ENCODE results near the gene DMAC2L. TPM values are rescaled to one million over a fixed set of nuclear protein-coding genes. Genes with fewer than 3 reads are reported as not detected.

Gene DMAC2L
- total RNA-seq, 1 experiment from 2014 or later = 8.9 TPM

DNA sequence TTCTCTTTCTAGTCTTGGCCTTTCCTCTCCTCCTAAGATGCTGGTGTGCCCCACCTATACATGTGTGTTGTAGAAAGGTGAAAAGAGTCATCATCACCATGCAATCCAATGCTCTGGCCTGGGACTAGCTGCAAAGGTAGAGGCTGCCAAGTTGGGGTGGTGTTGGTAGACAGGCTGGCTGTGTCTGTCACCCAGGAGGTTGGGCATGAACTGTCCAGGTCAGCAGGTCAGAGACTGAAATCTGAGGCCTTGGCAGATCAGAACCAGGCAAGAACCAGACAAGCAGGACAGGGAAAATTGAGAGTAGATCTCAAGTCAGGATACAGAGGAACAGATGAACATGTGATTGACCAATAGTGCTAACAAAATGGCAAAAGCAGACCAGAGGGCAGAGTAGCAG lies 26.3 kb upstream of the DMAC2L start:
- no peak for ATAC-seq
- Histone ChIP-seq H3K36me3 (ENCODE audit: control insufficient read depth in 1 of 2, insufficient read depth in 2 of 2, low read length in 2 of 2) (no peaks in the 10 kb centered on the region), H2AFZ (ENCODE audit: low read depth, low read length, poor library complexity, severe bottlenecking) (no peak overlapping the region), H4K20me1 (ENCODE audit: insufficient read depth) (no peaks in the 10 kb centered on the region), H3K27me3 (ENCODE audit: insufficient read depth, low read length) (no peaks in the 10 kb centered on the region), H3K4me3 (replicated peaks in 1 of 2; ENCODE audit: low read depth in 1 of 2, low read length in 2 of 2) (no peak overlapping the region), H3K9me2 (ENCODE audit: insufficient read depth) (no peaks in the 10 kb centered on the region), H3K9ac (ENCODE audit: low read length) (no peak overlapping the region), H3K27ac (ENCODE audit: low read depth, low read length) (no peak overlapping the region), H3K4me1 (ENCODE audit: control insufficient read depth in 1 of 2, insufficient read depth in 2 of 2, low read length in 2 of 2) (no peaks in the 10 kb centered on the region), H3K9me3 (ENCODE audit: control insufficient read depth in 1 of 2, insufficient read depth in 1 of 2, low read depth in 1 of 2, low read length in 2 of 2) (no peaks in the 10 kb centered on the region), H3K4me2 (ENCODE audit: low read length) (no peak overlapping the region), H3K79me2 (ENCODE audit: insufficient read depth, low read length) (no peaks in the 10 kb centered on the region)
- no TSS peak for BruUV-seq (replicated peaks)
- ChIA-PET POLR2A (no interaction called here), RAD21 (ENCODE audit: low non-redundant PET in 1 of 2, low total read pairs in 2 of 2, uncharacterized antibody in 2 of 2, unreplicated experiment in 2 of 2) (interaction anchor here in 1 of 2 experiments (0.6 kb wide), 1 partner anchor 84 kb away, joined by 3 read pairs; no protein-coding TSS in a partner anchor), CTCF (no interaction called here)
- TF ChIP-seq, protein P1, sequence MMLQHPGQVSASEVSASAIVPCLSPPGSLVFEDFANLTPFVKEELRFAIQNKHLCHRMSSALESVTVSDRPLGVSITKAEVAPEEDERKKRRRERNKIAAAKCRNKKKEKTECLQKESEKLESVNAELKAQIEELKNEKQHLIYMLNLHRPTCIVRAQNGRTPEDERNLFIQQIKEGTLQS (IDR thresholded peaks at IDR 0.05) = no peak
- TF ChIP-seq EZH2 (IDR thresholded peaks at IDR 0.05) (no peak), SRF (IDR thresholded peaks at IDR 0.05; ENCODE audit: low read depth) (no peak), ELF1 (IDR thresholded peaks at IDR 0.05; ENCODE audit: borderline replicate concordance, low read depth) (no peak), YY1 (IDR thresholded peaks at IDR 0.05; ENCODE audit: extremely low read depth, insufficient replicate concordance, low read depth, low read length) (no peak), POLR2A (IDR thresholded peaks at IDR 0.05; ENCODE audit: borderline replicate concordance, extremely low read depth, insufficient read depth, insufficient read length) (no peak)
- no peak for DNase-seq (ENCODE audit: low read depth, low spot score)
- intact Hi-C loops (cut with micrococcal nuclease) = no loop called here

- TF ChIP-seq JUND (IDR thresholded peaks at IDR 0.05) (no peak), MAX (IDR thresholded peaks at IDR 0.05) (no peak), TCF7L2 (IDR thresholded peaks at IDR 0.05; ENCODE audit: borderline replicate concordance, extremely low read depth, insufficient read depth, insufficient read length) (no peak), ZFX (IDR thresholded peaks at IDR 0.05) (no peak), YY1 (IDR thresholded peaks at IDR 0.05; ENCODE audit: extremely low read depth, insufficient replicate concordance, low read depth, low read length) (no peak), ZNF274 (IDR thresholded peaks at IDR 0.05; ENCODE audit: low read depth, low read length) (no peak), CTCF (IDR thresholded peaks at IDR 0.05 in 2 of 3, conservative IDR thresholded peaks at IDR 0.05 in 1 of 3; ENCODE audit: borderline replicate concordance in 1 of 3, insufficient read depth in 1 of 3, low read depth in 2 of 3, low read length in 2 of 3) (no peak), EZH2 (IDR thresholded peaks at IDR 0.05) (no peak), POLR2A (IDR thresholded peaks at IDR 0.05; ENCODE audit: borderline replicate concordance, extremely low read depth, insufficient read depth, insufficient read length) (no peak), CBX3 (IDR thresholded peaks at IDR 0.05; ENCODE audit: low read depth) (no peak), FOSL1 (IDR thresholded peaks at IDR 0.05; ENCODE audit: low read depth) (no peak), ELF1 (IDR thresholded peaks at IDR 0.05; ENCODE audit: borderline replicate concordance, low read depth) (no peak), EGR1 (IDR thresholded peaks at IDR 0.05; ENCODE audit: low read depth) (no peak), SIN3A (IDR thresholded peaks at IDR 0.05; ENCODE audit: low read depth) (no peak)
- TF ChIP-seq, protein P2, sequence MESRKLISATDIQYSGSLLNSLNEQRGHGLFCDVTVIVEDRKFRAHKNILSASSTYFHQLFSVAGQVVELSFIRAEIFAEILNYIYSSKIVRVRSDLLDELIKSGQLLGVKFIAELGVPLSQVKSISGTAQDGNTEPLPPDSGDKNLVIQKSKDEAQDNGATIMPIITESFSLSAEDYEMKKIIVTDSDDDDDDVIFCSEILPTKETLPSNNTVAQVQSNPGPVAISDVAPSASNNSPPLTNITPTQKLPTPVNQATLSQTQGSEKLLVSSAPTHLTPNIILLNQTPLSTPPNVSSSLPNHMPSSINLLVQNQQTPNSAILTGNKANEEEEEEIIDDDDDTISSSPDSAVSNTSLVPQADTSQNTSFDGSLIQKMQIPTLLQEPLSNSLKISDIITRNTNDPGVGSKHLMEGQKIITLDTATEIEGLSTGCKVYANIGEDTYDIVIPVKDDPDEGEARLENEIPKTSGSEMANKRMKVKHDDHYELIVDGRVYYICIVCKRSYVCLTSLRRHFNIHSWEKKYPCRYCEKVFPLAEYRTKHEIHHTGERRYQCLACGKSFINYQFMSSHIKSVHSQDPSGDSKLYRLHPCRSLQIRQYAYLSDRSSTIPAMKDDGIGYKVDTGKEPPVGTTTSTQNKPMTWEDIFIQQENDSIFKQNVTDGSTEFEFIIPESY (IDR thresholded peaks at IDR 0.05; ENCODE audit: extremely low read depth, insufficient replicate concordance, low read length) = no peak
- BruUV-seq (replicated peaks) = no TSS peak
- H3K79me2 ChIP-seq (ENCODE audit: insufficient read depth, low read length) = no peaks in the 10 kb centered on the region
- no peaks in the 10 kb centered on the region for H4K20me1 ChIP-seq (ENCODE audit: insufficient read depth)
- H3K4me3 ChIP-seq (replicated peaks in 1 of 2; ENCODE audit: low read depth in 1 of 2, low read length in 2 of 2) = no peak overlapping the region
- no peak overlapping the region for H2AFZ ChIP-seq (ENCODE audit: low read depth, low read length, poor library complexity, severe bottlenecking)
- H3K4me1 ChIP-seq (ENCODE audit: control insufficient read depth in 1 of 2, insufficient read depth in 2 of 2, low read length in 2 of 2) = no peaks in the 10 kb centered on the region
- H3K27me3 ChIP-seq (ENCODE audit: insufficient read depth, low read length) = no peaks in the 10 kb centered on the region
- DNase-seq (ENCODE audit: low read depth, low spot score) (no peak), ATAC-seq (no peak)
- RAD21 ChIA-PET (ENCODE audit: low non-redundant PET in 1 of 2, low total read pairs in 2 of 2, uncharacterized antibody in 2 of 2, unreplicated experiment in 2 of 2) = no interaction called here
- intact Hi-C loops (cut with micrococcal nuclease) = no loop called here
- H3K27ac ChIP-seq (ENCODE audit: low read depth, low read length) = no peak overlapping the region
- CTCF ChIA-PET = no interaction called here
- POLR2A ChIA-PET = no interaction called here
- peaks cover 4 to 9% of the 10 kb centered on the region in 2 experiments; a peak in 2 of 4 replicates for H3K36me3 ChIP-seq (ENCODE audit: control insufficient read depth in 1 of 2, insufficient read depth in 2 of 2, low read length in 2 of 2)
- no peaks in the 10 kb centered on the region for H3K9me3 ChIP-seq (ENCODE audit: control insufficient read depth in 1 of 2, insufficient read depth in 1 of 2, low read depth in 1 of 2, low read length in 2 of 2)
- no peaks in the 10 kb centered on the region for H3K9me2 ChIP-seq (ENCODE audit: insufficient read depth)
- H3K9ac ChIP-seq (ENCODE audit: low read length) = no peak overlapping the region
- H3K4me2 ChIP-seq (ENCODE audit: low read length) = no peak overlapping the region
These were observed 24.0 kb upstream of the DMAC2L start for GRCh38 chr14:50288146-50288545.
